T-helper 1 cell treated with Interleukin-12 subunit alpha and Interleukin-12 subunit beta and Interleukin-4 antibody, amounts not matched to agents 30 ng/mL and 1 ng/mL, for 36 hours (primary cell): ENCODE measurements around the gene AFF1. TPM values are rescaled to one million over a fixed set of nuclear protein-coding genes. Genes with fewer than 3 reads are reported as not detected.

ENCODE experiments used
- intact Hi-C: fragments of 100-400 bp; cut with micrococcal nuclease; formaldehyde crosslinking; loops from one replicate; pipeline ENCODE4 v1.15.1; 2024
- total RNA-seq: library from RNA; stranded (reverse); gene quantifications from 2 replicates; pipeline ENCODE4 v1.2.3, GENCODE V29; 2022

AFF1 gene
- total RNA-seq, 1 donor from 2014 or later = 76.0 TPM

DNA sequence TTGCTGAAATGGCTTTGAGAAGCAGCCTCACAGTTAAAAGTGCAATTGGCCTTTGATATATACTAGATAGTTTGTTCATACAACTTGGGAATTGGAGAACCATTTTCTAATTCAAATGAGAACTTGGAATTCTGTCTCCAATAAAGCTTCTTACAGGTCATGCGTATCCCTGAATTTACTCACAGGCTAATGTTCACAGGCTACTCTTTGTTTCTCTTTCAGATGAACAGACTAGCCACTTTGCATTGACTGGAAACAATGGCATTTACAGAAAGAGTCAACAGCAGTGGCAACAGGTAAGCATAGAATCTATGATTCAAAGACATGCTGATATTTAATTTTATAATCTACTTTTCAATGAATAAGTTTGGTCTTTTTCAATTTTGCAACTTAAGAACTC, 13.5 kb downstream of the AFF1 start:
- intact Hi-C loops = no loop called here

DNA sequence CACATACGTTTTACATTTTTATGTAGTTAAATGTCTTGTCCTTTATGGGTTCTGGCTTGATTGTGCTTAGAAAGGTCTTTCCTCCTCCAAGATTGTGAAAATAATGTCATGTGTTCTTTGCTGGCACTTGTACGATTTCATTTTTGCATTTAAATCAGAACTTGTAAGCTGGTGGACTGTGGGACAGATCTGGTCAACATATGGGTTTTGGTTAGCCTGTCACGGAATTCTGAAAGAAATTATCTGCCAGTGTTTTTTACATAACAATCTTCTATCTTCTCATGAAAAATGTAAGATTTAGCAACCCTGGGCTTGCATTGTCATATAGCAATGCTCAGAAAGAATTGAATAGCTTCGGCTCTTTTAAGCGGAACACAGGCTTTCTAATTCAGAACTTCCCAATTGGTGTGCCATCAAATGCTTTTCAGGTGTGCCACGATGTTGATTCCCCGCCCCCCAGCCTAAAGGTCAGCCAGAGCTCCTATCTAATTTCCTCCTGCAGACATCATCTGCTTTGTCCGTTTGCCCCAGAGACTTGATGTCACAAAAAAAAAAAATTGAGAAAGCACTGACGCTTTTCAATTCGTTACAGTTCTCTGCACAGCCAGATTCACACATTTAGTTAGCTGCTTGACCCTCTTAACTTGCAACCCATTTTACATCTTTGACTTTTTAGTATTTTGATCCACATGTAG, 16.2 kb downstream of the AFF1 start:
- intact Hi-C loops = no loop called here

GRCh38 chr4:86955888-86956451, 21.2 kb downstream of the AFF1 start:
- intact Hi-C loops = no loop called here

DNA sequence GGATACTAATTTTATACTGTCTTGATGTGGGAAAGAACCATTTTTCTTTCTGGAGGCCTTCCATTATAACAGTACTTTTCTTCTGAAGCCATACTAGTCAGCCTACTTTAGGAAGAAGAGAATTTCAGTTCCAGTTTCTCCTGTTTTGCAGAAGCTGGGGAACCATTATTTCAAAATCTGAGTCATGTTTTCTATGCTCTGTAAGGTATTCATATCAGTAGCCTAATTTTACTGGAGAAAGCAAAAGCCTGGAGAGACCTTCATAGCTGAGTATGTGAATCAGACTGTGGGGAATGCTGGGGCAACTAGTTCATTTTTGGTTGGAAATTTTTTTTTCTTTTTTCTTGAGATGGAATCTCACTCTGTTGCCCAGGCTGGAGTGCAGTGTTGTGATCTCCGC, 22.4 kb downstream of the AFF1 start:
- intact Hi-C loops = no loop called here

DNA sequence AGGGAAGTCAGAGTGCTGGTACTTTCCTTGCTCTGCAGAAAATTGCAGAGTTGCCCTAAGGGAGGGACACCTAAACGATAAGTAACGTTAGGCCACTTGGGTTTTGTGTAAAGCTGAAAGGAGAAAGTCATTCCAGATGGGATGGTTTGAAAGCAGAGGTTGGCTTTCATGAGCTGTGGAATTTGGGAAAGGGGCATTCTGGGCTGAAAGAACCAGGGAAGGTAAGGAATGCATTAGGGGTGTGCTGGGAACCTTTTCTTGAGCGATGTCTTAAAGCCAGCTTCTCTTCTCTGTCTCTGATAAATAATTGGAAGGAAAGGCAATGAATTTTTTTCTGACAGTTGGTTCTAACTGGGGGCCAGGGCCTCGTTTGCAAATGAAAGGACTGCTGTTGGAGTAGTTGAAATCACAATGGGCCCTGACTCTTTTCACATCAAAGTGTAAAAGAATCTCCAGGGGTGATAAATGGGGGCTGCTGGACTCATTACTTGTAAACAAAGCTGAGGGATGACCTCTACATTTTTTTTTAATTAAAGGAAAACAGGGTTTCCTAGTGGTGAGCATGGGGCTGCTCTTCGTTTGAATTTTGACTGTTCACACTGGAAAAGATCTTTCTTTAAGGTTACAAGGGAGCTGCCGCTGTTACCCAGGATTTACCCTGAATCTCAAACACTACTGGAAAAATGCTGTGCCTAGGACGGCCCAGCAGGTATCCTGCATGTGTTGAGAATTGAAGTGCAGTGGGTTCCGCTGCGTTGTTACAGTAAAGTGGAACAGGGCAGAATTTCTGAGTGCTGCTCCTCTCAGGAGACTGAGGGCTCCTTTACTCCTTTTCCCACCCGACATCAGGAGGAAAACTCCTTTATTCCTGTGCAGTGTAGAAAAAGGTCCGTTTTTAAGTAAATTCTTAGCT, 25.0 kb downstream of the AFF1 start:
- intact Hi-C loops = no loop called here

- intact Hi-C loops = no loop called here
These were observed 25.7 kb downstream of the AFF1 start for GRCh38 chr4:86960557-86960961.

DNA sequence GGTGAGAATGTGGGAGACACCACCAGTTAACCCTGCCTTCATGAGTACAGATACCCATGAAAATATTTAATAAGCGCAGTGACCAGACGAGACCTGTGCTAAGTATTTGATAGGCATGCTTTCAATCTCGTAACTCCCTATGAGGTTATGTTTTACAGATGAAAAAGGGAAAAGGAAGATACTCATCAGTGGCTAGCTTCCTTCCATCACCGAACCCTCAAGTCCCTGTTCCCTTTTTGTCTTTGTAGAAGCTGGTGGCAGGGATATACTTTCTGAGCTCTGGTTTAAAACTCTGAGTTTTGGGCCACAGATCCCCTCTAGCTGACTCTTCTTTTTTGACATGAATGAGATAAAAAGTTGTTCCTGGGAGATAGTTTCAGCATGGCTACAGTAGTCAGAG, 26.3 kb downstream of the AFF1 start:
- intact Hi-C loops = no loop called here

GRCh38 chr4:86961605-86962295, 26.9 kb downstream of the AFF1 start:
- intact Hi-C loops = no loop called here

DNA sequence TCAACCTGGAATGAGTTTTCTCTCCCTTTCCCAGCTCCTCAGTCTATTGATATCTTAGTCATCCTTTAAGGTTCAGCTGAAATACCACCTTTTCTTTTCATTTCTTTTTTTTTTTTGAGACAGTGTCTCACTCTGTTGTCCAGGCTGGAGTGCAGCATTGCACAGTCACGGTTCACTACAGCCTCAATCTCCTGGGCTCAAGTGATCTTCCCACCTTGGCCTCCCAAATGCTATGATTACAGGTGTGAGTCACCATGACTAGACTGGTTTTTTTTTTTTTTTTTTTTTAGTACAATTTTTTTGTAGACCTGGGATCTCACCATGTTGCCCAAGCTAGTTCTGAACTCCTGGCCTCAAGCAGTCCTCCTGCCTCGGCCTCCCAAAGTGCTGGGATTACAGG, 28.9 kb downstream of the AFF1 start:
- intact Hi-C loops = no loop called here

GRCh38 chr4:86965019-86965976, 30.5 kb downstream of the AFF1 start:
- intact Hi-C loops = no loop called here

DNA sequence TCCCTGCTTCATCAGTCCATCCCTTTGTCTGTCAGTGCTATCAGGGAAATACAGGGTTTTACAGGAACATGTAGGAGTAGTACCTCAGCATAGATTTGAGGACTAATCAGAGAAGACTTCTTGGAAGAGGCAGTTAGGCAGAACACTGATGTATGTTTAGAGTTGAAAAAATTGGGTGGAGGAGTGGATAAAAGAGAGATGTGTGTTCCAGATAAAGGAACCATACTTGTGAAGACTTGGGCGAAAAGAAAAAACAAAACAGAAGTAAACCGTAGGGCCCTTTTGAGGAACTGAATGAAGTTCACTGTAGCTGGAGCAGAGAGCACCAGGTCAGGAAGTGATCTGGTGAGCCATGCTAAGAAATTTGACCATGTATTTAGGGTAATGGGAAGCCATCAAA, 32.3 kb downstream of the AFF1 start:
- intact Hi-C loops = no loop called here

DNA sequence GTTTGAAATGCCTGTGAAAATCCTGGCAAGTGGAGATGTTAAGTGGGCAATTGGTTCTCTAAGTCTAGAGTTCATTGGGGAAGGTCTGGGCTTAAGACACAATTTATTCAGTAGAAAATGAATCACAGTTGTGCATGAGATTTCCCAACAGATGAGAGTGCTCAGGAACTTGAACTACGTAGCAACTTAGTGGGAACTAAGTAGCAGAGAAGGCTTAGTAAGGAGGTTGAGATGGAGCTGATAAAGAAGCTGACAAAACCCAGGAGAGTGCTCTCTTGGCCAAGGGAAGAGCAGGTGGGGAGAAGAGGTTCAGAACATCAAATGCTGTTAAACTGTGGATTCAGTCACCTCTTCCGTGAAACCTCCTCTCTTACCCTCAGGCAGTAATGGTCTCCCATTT, 33.0 kb downstream of the AFF1 start:
- intact Hi-C loops = no loop called here

- intact Hi-C loops = no loop called here
These were observed 33.7 kb downstream of the AFF1 start for GRCh38 chr4:86968547-86968946.

- intact Hi-C loops = no loop called here
These were observed 35.9 kb downstream of the AFF1 start for GRCh38 chr4:86970447-86971354.

GRCh38 chr4:86971355-86971683, 36.5 kb downstream of the AFF1 start:
- intact Hi-C loops = no loop called here

- intact Hi-C loops = no loop called here
These were observed 38.2 kb downstream of the AFF1 start for GRCh38 chr4:86972997-86973396.

- intact Hi-C loops = no loop called here
These were observed 38.9 kb downstream of the AFF1 start for GRCh38 chr4:86973668-86974067.

- intact Hi-C loops = no loop called here
These were observed 39.8 kb downstream of the AFF1 start for GRCh38 chr4:86974551-86974994.

DNA sequence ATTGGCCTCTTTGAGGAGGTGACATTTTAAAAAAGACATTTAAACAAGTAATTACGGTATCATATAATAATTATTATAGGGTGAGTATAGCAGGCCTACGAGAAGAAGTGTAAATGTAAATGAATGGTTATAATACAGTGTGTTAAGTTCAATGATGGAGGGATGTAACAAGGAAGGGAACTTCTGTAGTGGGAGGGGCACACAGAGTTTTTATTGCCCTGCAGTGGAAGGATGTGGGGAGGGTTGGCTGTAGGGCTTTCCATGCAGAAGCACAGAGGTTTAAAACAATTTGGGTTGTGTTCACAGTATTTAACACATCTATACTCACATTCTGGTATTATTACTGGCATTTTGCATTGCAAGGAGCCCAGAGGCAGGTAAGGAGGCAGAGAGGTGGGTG, 41.1 kb downstream of the AFF1 start:
- intact Hi-C loops = no loop called here
